ENCODE data around the gene CXCR2. TPM values are rescaled to one million over a fixed set of nuclear protein-coding genes. Genes with fewer than 3 reads are reported as not detected.
"Not testable (repeated sequence)": the region's sequence is repeated elsewhere in the genome, so short reads cannot be mapped to it uniquely, and the experiment has no call there.

CXCR2 gene
- not detected in 2 replicates for total RNA-seq (2014; rRNA removed; shearing (Covaris generic))

DNA sequence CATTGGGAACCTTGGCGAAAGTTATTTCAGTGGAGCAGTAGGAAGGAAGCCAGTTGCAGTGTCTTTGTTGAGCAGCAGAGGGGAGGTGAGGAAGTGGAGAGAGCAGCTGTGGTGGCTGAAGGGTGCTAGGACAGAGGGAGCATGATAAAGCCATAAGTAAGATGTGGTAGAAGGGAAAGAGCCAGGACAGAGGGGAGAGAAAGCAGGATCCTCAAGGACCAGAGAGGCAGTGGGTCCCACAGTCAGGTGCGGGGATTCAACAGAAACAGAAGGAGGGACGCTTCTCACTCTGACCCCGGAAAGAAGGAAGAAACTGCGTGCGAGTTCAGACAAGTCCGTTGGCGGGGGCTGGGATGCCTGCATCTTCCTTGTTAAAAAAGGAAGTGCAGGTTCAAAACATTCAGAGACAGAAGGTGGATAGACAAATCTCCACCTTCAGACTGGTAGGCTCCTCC, at the start of gene CXCR2:
TSS of gene CXCR2 (plus strand) at position 403 of the 455 bp plus-strand sequence. CDS start 8,774 bp downstream, outside the sequence.
- no peak for DNase-seq (ENCODE audit: low spot score)

DNA sequence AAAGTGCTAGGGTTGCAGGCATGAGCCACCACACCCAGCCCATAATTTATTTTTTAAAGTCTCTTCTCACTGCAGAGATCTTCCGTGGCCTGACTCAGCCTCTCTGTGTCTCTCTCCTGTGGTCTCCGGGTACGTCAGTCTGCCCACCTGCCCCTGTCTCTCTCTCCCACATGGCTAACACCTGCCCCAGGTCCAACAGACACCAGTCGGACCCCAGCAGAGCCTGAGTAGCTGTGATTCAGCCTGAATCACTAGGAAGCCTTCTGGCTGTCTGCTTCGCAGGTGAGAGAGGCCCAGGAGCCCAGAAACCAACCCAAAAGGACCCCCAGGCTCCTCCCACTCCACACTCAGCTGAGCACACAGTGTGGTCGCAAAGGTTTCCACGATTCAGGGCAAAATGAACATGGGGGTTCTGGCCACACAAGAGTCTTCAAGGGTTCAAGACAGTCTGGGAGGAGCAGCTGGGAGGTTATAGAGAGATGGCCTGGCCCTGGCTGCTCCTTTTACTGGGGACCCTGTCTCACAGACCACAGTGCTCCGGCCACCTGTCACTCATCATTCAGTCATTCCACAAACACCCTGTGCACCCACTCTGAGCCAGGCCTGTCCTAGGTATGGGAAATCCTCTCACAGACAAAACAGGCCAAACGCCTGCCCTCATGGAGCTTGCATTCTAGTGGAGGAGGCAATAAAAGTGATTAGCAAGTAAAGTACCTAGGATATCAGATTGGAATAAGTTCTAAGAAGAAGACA, 48.2 kb upstream of the CXCR2 start:
- DNase-seq (ENCODE audit: low spot score): no peak

DNA sequence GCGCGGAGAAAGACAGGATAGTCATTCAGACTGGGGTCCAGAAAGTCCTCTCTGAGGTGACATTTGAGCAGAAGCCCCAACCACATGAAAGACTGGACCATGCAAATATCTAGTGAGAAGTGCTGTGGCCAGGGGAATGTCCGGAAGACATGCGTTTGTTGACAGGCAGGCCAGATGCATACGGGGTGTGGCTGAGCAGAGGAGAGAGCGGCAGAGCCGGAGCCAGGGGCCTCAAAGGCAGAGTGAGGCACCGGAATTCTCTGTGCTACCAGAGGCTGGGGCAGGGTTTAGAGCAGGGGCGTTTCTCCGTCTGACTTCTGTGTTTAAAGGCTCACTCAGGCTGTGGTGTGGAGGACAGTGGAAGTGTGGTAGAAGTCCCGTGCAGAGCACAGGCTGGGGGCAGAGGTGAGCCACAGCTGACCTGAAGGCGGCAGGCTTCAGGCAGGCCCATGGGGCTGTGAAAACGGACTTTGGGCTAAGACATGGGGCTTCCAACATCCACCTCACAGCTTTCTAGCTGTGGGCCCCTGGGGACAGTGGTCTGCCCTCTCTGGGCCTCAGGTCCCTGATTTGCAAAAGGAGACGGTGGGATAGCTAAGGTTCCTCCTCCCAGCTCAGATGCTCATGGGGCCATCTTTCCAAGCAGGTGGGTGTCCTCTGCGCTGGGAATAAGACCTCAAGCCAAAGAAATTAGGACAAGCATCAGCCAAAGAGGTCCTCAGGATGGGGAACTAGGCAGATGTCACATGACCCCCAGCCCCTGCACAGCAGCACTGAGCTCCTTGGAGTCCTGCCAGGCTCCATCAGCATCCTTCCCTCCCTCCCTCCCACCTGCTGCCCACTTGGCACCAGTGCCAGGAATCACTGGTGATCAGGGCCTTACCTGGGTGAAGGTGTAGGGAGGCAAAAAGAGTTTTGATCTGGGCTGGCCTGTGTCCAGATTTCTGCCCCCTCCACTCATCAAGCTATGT, 45.6 kb upstream of the CXCR2 start:
- DNase-seq (ENCODE audit: low spot score): no peak

DNA sequence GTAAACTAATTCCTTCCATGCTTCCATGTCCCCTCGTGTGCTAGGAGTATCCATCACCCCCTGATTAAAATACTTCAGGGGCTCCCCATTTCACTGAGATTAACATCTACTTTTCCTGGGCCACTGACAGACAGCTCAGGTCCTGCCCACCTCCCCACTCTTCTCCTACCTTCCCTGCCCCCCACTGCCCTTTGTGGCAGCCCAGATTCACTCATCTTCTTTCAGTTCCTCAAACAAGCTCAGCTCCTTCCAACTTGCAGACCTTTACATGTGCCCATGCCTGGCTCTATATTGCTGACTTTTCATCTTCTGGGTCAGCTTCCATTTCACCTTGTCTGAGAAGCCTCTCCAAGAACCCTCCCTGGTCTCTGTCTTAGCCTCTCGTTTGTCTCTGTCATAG, 44.8 kb upstream of the CXCR2 start:
- no peak for DNase-seq (ENCODE audit: low spot score)

DNA sequence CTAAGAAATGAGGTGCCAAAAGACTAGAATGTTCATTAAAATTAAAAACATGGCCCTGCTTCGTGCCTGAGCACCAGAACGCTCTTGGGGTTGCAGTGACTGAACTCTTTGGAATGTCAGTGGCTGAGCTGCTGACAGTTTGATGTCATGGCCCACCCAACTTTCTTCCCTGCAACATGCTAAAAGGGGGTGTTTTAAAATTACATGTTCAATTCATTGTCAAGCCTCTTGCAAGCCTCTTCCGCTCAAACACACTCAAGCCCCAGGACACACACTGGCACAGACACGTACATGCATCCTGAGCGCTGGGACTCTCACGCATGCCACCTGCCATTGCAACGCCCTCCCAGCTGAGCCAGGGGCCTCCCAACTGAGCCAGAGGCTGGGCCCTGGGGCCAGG, 44.1 kb upstream of the CXCR2 start:
- no peak for DNase-seq (ENCODE audit: low spot score)

DNA sequence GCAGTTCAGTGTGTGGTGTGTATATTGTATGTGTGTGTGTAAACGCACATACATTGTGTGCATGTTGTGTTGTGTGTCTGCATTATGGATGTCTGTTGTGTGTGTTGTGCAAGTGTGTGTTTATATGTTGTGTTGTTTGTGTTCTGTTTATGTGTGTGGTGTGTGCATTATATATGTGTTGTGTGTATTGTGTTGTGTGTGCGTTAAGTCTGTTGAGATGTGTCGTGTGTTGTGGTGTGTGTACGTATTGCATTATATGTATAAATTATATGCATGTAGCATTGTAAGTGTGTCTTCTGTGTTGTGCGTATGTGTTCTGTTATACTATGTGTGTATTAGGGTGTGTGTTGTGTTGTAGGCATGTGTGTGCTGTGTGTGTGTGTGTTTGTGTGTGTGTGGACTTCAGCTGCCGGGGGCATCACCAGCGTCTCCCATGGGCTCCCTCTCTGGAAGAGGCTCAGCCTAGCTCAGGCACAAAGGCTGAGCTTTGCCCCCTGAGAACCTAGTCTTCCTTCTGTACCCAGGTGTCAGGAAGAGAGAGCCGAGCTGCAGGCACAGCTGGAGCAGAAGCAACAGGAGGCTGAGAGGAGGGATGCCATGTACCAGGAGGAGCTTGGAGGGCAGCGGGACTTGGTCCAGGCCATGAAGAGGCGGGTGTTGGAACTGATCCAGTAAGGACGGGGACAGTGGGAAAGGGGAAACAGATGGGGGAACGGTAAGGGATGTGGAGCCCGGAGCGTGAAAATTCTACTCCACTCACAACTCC, 43.1 kb upstream of the CXCR2 start:
- DNase-seq (ENCODE audit: low spot score): no peak

DNA sequence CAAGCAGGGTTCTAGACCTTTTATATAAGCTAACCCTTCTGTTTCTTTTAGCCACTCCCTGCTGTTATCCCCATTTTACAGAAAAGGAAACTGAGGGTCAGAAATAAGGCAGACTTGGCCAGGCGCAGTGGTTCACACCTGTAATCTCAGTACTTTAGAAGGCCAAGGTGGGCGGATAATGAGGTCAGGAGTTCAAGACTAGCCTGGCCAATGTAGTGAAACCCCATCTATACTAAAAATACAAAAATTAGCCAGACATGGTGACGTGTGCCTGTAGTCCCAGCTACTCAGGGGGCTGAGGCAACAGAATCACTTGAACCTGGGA, 42.5 kb upstream of the CXCR2 start:
- no peak for DNase-seq (ENCODE audit: low spot score)

DNA sequence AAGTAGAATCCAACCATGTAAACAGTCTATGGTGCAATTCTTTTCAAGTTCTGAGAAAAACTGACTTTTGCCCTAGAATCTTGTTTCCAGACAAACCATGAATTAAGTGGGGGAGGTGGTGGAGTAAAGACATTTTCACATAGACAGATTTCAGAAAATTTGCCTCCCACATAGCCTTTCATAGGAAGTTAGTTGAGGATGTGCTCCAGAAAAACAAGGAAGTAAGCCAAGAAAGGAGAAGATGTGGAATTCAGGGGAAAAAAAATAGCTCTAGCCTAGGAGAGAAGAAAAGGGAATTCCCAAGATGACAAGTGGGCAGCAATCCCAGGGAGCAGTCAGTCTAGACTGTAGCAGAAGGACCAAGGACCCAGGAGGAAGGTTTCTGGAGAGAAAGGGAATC, 39.4 kb upstream of the CXCR2 start:
- DNase-seq (ENCODE audit: low spot score): no peak

DNA sequence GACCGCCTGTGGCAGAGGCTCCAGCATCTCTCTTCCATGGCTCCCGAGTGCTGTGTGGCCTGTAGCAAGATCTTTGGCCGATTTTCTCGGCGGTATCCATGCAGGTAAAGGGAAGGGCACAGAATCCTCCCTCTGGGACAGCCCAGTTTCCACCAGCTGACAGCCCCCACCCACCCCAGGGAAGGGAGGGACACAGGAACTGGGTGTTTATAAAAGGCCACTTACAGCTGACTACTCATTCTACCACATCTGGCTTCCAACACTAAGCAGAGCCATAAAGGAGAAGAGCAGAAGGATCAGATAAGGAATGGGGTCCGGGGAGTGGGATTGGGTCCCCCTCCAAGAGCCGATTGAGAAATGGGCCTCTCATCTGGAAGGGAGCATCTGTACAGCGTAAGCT, 36.6 kb upstream of the CXCR2 start:
- no peak for DNase-seq (ENCODE audit: low spot score)

DNA sequence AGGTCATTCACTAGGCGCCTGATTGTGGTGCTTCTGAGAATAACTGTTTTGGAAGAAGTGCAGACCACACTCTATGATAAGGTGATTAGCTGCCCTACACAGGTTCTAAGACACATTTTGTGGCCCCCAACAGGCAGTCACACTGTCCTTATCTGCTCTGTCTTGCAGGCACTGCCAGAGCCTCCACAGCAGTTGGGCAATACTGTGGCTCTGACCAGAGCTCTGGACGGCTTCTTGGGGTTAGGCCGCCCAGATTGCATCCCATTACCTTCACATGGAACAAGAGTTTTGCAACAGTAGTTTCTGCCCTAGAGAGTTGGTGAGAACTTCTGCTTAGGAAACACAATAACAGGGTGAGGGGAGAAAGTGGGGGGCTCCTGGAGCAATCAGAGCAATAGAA, 34.1 kb upstream of the CXCR2 start:
- no peak for DNase-seq (ENCODE audit: low spot score)

DNA sequence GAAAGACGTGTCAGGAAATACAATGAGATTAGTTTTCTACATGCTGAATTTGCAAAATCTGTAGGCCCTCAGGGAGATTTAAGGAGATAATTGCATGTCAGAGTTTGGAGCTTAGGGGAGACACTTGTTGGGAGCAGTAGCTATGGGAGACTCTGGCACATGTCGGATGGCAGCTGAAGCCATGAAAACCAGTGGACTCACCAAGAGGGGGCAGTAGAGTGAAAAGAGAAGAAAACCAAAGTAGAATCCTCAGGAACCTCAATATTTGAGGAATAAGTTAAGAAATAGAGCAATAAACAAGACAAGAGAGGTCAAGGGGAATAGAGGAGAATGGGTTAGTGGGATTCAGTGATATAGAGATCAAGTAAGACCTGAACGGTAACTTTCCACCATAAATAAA, 31.9 kb upstream of the CXCR2 start:
- DNase-seq (ENCODE audit: low spot score): no peak

DNA sequence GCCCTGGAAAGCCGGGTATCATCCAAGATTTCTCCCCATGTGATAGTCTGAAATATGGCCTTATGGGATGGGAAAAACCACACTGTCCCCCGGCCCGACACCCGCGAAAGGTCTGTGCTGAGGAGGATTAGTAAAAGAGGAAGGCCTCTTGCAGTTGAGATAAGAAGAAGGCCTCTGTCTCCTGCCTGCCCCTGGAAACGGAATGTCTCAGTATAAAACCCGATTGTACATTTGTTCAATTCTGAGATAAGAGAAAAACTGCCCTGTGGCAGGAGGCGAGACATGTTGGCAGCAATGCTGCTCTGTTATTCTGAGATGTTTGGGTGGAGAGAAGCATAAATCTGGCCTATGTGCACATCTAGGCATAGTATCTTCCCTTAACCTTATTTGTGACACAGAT, 30.0 kb upstream of the CXCR2 start:
- DNase-seq (ENCODE audit: low spot score): no peak

DNA sequence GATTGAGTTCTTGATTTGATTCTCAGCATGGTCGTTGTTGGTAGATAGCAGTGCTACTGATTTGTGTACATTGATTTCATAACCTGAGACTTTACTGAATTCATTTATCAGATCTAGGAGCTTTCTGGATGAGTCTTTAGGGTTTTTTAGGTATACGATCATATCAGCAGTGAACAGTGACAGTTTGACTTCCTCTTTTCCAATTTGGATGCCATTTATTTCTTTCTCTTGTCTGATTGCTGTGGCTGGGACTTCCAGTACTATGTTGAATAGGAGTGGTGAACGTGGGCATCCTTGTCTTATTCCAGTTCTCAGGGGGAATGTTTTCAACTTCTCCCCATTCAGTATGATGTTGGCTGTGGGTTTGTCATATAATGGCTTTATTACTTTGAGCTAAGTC, 27.9 kb upstream of the CXCR2 start:
- no peak for DNase-seq (ENCODE audit: low spot score)

DNA sequence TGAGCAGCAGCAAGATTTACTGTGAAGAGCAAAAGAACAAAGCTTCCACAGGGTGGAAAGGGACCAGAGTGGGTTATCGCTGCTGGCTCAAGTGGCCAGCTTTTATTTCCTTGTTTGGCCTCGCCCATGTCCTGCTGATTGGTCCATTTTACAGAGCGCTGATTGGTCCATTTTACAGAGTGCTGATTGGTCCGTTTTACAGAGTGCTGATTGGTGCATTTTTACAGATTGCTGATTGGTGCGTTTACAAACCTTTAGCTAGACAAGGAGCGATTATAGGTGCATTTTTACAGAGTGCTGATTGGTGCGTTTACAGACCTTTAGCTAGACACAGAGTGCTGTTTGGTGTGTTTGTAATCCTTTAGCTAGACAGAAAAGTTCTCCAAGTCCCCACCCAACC, 17.0 kb upstream of the CXCR2 start:
- DNase-seq (ENCODE audit: low spot score): not testable (repeated sequence)

DNA sequence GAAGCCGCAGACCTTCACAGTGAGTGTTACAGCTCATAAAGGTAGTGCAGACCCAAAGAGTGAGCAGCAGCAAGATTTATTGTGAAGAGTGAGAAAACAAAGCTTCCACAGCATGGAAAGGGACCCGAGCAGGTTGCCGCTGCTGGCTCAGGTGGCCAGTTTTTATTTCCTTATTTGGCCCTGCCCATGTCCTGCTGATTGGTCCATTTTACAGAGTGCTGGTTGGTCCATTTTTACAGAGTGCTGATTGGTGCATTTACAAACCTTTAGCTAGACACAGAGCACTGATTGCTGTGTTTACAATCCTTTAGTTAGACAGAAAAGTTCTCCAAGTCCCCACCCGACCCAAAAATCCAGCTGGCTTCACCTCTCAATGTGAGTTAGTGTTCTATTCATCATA, 4.0 kb upstream of the CXCR2 start:
- not testable (repeated sequence) for DNase-seq (ENCODE audit: low spot score)

DNA sequence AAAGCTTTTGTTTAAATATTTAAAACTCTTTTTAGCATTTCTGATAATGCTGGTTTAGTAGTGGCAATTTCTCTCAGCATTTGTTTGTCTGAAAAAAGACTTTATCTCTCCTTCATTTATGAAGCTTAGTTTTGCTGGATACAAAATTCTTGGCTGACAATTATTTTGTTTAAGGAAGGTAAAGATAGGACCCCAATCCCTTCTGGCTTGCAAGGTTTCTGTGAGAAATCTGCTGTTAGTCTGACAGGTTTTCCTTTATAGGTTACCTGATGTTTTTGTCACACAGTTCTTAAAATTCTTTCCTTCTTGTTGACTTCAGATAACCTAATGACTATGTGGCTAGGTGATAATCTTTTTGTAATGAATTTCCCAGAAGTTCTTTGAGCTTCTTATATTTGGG, 3.5 kb upstream of the CXCR2 start:
- DNase-seq (ENCODE audit: low spot score): not testable (repeated sequence)

DNA sequence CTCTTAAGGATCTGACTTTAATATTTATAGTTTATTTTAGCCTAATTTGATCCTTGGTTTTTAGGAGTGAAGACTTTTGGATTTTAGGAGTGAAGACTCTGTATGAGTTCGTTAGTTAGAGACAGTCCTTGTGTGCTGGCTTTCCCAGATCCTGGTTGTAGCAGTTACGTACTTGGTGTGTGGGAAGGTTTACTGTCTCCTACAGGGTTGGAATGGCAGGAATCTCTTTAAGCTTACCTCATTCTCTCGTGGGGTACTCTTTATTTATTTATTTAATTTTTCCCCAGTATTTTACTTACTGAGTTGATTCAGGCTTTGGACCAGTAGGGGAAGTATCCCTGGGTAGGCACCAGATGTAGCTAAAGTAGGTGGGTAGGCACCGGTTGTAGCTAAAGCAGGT, 1.8 kb upstream of the CXCR2 start:
- DNase-seq (ENCODE audit: low spot score): no peak

DNA sequence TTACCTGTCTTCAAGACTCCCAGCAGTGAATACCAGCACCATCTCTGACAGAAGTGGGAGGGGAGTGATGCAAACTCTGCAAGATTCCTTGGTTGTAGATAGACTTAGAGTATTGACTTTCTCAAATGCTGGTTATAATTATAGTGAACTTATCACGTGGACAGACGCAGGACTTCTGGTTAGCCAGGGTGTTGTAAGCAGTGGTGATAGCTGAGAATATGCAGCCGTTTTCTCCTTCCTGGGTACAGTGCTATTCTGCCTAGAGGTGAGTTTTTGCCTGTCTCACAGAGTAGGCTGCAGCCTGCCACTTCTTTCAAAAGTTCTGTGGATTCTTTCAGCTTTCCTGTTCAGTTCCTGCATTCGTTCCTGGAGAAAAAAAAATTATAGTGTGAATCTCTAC, 733 bp upstream of the CXCR2 start:
- DNase-seq (ENCODE audit: low spot score): no peak

DNA sequence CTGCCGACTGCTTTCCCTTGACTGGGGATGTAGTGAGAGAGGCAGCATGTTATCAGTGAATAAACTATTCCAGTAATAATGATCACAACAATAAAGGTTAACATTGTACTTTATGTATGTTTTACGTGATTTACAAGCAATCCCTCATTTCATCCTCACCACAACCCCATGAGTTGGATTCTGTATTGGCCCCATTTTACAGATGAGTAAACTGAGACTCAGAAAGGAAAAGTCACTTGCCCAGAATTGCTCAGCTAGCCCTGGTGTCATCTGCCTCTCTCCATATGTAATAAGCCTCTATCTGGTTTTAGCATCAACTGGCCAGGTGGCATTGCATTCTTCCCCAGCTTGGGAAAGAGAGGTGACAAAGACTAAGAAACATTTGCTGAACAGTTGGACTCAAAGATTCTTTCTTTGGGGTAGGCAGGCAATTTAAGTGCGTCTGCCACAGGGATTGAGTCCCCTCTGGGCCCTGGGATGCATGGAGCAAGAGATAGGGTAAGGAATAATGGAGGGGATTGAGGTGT, 2.2 kb downstream of the CXCR2 start:
- DNase-seq (ENCODE audit: low spot score): no peak

DNA sequence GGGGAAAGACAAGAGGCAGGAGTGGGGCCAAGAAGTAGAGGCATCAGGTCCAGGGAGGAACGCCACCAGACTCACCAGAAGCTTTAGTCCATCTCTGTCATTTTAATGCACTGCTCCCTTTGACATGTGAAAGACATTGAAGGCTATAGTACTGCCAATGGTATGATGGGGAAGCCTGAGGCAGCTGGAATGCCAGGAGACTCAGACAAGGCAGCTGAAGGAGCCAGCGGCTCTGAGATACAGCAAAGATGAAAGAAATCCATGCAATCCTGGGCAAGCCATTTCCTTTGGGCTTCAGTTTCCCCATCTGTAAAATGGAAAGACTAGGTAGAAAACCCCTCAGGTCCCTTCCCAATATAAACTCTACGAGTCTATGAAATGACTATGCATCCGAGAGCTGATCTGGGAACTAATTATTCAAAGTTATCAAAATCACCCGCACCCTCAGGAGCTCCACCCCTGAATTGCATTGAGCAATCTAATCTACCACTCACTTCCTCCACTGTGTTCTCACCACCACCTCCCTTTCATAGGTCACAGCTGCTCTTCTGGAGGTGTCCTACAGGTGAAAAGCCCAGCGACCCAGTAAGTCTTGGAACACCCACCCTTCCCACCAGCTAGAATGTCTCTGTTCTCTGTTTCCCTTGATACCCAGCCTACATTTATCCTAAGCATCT, 3.1 kb downstream of the CXCR2 start:
- no peak for DNase-seq (ENCODE audit: low spot score)

DNA sequence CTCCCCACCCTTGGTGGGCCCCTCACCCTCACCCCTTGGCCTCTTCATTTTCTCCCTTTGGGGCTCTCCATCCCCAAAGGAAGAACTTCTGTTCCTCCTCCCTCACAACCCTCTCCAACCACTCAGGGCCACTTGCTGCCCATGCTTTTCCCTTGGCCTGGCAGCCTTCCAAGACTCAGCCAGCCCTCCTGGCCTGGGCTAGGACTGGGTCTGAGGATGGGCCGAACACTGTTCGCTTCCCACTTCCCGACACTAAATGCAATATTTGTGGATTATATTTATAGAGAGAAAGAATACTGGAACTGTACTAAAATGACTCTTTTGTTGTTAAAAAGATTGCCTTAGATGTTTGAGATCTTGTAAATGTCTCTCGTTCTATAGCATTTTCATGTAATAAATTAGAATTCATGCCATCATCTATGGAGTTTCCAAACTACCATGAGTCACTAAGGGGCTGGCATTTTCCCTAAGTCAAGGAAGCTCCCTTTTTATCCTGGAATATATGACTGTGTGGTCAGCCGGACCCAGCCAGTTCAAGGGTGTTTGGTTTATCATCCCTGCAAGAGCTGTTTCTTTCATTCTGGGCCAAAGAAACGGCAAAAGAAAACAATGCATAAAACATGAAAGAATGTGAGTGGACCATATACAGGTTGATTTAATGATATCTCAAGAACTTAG, 3.8 kb downstream of the CXCR2 start:
- DNase-seq (ENCODE audit: low spot score): no peak
